Peyer's patch (tissue), 4 donors: ENCODE measurements around the gene SMAD3. TPM values are rescaled to one million over a fixed set of nuclear protein-coding genes. Genes with fewer than 3 reads are reported as not detected.

Experiments
- DNase-seq, 3 donors: peaks; one replicate each; pipeline ENCODE4 v3.0.0-alpha.2; 2017 to 2019
- H3K27ac ChIP-seq, 4 donors: fragments of 200-600 bp; sonication (generic); one replicate each; pipeline ENCODE4 v1.5.1; 2016 to 2019
- H3K27me3 ChIP-seq, 2 donors: fragments of 200-600 bp; sonication (generic); one replicate each; pipeline ENCODE4 v1.5.1; 2019
- H3K36me3 ChIP-seq, 3 donors: fragments of 200-600 bp; sonication (generic); one replicate each; pipeline ENCODE4 v1.5.1; 2016 to 2019
- H3K4me1 ChIP-seq, 4 donors: fragments of 200-600 bp; sonication (generic); one replicate each; pipeline ENCODE4 v1.5.1; 2016 to 2019
- H3K4me3 ChIP-seq, 4 donors: fragments of 200-600 bp; sonication (generic); 1 replicate in 3 of 4; 2 replicates in 1 of 4; pipeline ENCODE4 v1.5.1; 2016 to 2019; ENCODE audit warnings: mild to moderate bottlenecking in 1 of 4
- H3K9me3 ChIP-seq, 4 donors: fragments of 200-600 bp; sonication (generic); one replicate each; pipeline ENCODE4 v1.5.1; 2016 to 2019; ENCODE audit warnings: mild to moderate bottlenecking in 1 of 4
- POLR2A ChIP-seq, 2 donors: fragments of 450-650 bp; IDR thresholded peaks; one replicate each; pipeline ENCODE4 v1.5.1; 2017; ENCODE audit warnings: antibody characterized with exemption in 2 of 2, mild to moderate bottlenecking in 2 of 2, moderate library complexity in 2 of 2
- total RNA-seq, 4 donors: library from RNA; depleted of rRNA; stranded (reverse); fragments of >200 nt; gene quantifications; one replicate each; pipeline ENCODE4 v1.1.0, GENCODE V29; 2016
- TF ChIP-seq, protein P1 (sequence below), 6 experiments: fragments of 450-650 bp in 4 of 6; fragments of 200-600 bp in 2 of 6; sonication (generic) in 1 of 6; IDR thresholded peaks; one replicate each; pipeline ENCODE4 v1.5.1; 2017 to 2019; ENCODE audit warnings: antibody characterized with exemption in 6 of 6, mild to moderate bottlenecking in 3 of 6, moderate library complexity in 1 of 6

SMAD3 gene
- total RNA-seq, 4 donors from 2014 or later, result 43.7 to 80.0 (median 60.2) TPM

DNA sequence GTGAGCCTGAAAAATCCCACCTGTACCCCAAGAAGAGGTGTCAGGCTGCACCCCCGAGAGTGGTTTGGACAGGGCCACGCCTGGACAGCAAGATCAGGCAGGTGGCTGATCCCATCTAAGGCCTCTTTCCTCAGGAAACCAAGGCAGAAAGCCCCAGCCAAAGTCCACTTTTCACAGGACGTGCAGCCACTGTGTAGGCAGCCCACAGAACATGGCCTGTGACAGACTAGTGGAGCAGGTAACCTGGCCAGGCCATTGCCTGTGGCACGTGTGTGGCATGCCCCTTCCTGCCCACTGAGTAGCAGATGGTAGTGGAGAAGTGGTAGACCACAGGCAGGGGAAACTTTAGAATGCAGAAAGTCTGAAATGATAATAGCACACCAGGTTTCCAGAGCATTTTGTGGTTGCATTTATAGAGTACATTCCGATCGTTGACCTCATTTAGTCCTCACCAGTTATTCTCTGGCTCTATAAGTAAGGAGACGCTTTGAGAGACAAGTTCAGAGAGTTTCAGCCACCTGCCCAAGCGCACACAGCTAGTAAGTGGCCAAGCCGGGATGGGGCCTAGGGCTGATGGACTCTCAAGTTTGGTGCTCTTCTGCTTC, 120.3 kb downstream of the SMAD3 start:
- peak in 1 of 3 donors; percentile 51 for DNase-seq
- Histone ChIP-seq H3K4me1 (peaks cover 0 to 24% (median 0%) of the 10 kb centered on the region in 4 donors), H3K9me3 (no peaks in the 10 kb centered on the region), H3K4me3 (no peak overlapping the region), H3K36me3 (peaks cover 0 to 75% (median 0%) of the 10 kb centered on the region in 3 donors), H3K27ac (peak overlapping the region; percentile 12 to 44 (median 32)), H3K27me3 (no peaks in the 10 kb centered on the region)
- TF ChIP-seq POLR2A (IDR thresholded peaks at IDR 0.05), result no peak
- TF ChIP-seq, protein P1, sequence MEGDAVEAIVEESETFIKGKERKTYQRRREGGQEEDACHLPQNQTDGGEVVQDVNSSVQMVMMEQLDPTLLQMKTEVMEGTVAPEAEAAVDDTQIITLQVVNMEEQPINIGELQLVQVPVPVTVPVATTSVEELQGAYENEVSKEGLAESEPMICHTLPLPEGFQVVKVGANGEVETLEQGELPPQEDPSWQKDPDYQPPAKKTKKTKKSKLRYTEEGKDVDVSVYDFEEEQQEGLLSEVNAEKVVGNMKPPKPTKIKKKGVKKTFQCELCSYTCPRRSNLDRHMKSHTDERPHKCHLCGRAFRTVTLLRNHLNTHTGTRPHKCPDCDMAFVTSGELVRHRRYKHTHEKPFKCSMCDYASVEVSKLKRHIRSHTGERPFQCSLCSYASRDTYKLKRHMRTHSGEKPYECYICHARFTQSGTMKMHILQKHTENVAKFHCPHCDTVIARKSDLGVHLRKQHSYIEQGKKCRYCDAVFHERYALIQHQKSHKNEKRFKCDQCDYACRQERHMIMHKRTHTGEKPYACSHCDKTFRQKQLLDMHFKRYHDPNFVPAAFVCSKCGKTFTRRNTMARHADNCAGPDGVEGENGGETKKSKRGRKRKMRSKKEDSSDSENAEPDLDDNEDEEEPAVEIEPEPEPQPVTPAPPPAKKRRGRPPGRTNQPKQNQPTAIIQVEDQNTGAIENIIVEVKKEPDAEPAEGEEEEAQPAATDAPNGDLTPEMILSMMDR (IDR thresholded peaks at IDR 0.05), result no peak

DNA sequence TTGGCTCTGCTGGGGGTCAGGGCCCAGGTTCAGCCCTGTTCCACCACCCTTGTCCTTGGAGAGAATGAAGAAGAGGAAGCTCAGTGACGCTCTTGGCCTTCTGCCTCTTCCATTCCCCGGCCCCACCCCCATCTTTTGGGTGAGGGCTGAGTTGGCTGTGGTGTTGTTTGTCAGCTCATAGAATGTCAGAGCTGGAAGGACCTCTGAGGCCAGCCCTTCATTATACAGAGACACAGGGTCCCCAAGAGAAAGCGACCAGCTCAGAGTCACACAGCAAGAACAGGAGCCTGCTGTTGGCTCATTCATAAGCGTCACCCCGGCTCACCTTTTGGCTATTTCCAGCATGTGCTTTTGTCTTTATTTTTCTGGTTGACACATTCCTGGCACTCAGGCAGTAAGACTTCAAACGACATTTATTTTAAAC, 120.8 kb downstream of the SMAD3 start:
- Histone ChIP-seq H3K27ac (peak overlapping the region; percentile 12 to 44 (median 32)), H3K36me3 (peaks cover 0 to 75% (median 0%) of the 10 kb centered on the region in 3 donors), H3K27me3 (no peaks in the 10 kb centered on the region), H3K9me3 (no peaks in the 10 kb centered on the region), H3K4me3 (no peak overlapping the region), H3K4me1 (peaks cover 0 to 24% (median 0%) of the 10 kb centered on the region in 4 donors)
- TF ChIP-seq, protein P1 (IDR thresholded peaks at IDR 0.05), result no peak
- TF ChIP-seq POLR2A (IDR thresholded peaks at IDR 0.05), result no peak
- no peak for DNase-seq

DNA sequence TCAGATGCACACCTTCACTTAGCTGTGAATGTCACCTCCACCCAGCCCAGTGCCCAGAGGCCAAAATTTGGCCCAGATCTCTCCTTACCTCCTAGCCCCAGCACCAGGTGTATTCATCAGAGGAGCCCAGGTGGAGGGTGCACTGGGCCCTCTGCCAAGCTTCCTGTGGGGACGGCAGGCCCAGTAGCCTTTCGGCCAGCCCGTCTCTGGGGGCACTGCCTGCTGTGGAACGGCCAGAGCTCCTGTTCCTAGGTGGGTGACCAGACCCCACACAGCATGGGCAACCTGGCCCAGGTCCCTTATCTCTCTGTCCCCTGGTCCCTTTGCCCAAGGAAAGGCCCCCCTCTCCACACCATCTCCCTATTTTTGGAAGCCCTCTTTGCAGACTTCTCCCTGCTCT, 121.3 kb downstream of the SMAD3 start:
- H3K27me3 ChIP-seq, result no peaks in the 10 kb centered on the region
- H3K4me3 ChIP-seq, result no peak overlapping the region
- H3K36me3 ChIP-seq, result peaks cover 0 to 75% (median 0%) of the 10 kb centered on the region in 3 donors
- DNase-seq, result peak in 1 of 3 donors; percentile 41
- TF ChIP-seq POLR2A (IDR thresholded peaks at IDR 0.05), result no peak
- TF ChIP-seq, protein P1 (IDR thresholded peaks at IDR 0.05), result no peak
- peaks cover 0 to 24% (median 0%) of the 10 kb centered on the region in 4 donors for H3K4me1 ChIP-seq
- H3K27ac ChIP-seq, result peak overlapping the region in 1 of 4 donors; percentile 44
- H3K9me3 ChIP-seq, result no peaks in the 10 kb centered on the region

DNA sequence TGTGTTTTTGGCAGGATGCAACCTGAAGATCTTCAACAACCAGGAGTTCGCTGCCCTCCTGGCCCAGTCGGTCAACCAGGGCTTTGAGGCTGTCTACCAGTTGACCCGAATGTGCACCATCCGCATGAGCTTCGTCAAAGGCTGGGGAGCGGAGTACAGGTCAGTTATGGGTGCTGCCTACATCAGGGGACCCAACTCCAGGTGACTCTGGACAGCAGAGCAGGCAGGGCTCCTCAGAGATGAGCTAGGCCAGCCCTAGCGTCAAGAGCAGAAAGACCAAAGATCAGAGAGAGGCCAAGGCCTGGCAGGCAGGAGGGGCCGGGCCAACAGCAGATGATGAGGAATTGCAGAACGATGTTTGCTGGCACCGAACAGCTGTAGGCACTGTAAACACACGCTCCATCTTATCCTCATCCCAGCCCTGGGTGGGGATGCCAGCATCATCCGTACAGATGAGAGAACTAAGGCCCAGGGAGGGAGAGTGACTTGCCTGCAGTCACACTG, 122.0 kb downstream of the SMAD3 start:
- H3K4me1 ChIP-seq, result peaks cover 0 to 24% (median 0%) of the 10 kb centered on the region in 4 donors
- no peak overlapping the region for H3K27ac ChIP-seq
- H3K9me3 ChIP-seq, result no peaks in the 10 kb centered on the region
- no peak overlapping the region for H3K4me3 ChIP-seq
- no peaks in the 10 kb centered on the region for H3K27me3 ChIP-seq
- TF ChIP-seq POLR2A (IDR thresholded peaks at IDR 0.05), result no peak
- TF ChIP-seq, protein P1 (IDR thresholded peaks at IDR 0.05), result no peak
- DNase-seq, result peak in 1 of 3 donors; percentile 40
- peaks cover 0 to 77% (median 0%) of the 10 kb centered on the region in 3 donors for H3K36me3 ChIP-seq

DNA sequence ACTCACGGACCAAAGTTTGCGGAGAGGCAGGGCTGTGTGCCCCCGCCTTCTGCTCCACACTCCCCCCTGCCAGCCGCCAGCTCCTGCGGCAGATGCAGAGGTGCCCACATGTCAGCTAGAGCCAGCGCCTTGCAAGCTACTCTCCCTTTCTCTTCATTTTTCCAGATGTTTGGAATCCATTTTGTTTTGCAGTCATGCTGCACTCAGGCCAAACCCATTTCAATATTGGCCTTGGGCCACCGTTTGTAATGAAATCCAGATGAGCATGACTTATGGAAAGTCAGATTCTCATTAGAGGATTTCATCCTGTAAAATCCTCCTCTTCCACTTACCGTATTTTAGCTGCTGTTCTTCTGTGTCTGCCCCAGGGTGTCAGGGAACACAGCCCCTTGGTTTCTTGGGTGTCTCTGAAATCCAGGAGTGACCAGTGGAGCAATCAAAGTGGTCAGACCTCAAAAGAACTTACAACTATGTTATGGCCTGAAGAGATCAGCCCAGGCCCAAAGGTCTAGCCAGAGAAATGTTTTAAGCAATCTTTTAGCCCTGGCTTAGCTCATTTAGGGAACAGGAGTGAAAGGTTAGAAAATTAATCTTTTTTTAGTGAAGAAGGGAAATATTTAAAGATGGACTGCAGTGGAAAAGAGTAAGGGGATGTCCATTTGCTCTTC, 123.3 kb downstream of the SMAD3 start:
- no peaks in the 10 kb centered on the region for H3K27me3 ChIP-seq
- peaks cover 0 to 74% (median 0%) of the 10 kb centered on the region in 3 donors for H3K36me3 ChIP-seq
- H3K4me3 ChIP-seq, result no peak overlapping the region
- peak overlapping the region; percentile 8 to 58 (median 34) for H3K27ac ChIP-seq
- no peak for DNase-seq
- TF ChIP-seq, protein P1 (IDR thresholded peaks at IDR 0.05), result no peak
- TF ChIP-seq POLR2A (IDR thresholded peaks at IDR 0.05), result no peak
- H3K4me1 ChIP-seq, result peaks cover 0 to 29% (median 0%) of the 10 kb centered on the region in 4 donors
- no peaks in the 10 kb centered on the region for H3K9me3 ChIP-seq
